Measurements from ENCODE around the gene OCLN.
"Not testable (repeated sequence)": the region's sequence is repeated elsewhere in the genome, so short reads cannot be mapped to it uniquely, and the experiment has no call there.

DNA sequence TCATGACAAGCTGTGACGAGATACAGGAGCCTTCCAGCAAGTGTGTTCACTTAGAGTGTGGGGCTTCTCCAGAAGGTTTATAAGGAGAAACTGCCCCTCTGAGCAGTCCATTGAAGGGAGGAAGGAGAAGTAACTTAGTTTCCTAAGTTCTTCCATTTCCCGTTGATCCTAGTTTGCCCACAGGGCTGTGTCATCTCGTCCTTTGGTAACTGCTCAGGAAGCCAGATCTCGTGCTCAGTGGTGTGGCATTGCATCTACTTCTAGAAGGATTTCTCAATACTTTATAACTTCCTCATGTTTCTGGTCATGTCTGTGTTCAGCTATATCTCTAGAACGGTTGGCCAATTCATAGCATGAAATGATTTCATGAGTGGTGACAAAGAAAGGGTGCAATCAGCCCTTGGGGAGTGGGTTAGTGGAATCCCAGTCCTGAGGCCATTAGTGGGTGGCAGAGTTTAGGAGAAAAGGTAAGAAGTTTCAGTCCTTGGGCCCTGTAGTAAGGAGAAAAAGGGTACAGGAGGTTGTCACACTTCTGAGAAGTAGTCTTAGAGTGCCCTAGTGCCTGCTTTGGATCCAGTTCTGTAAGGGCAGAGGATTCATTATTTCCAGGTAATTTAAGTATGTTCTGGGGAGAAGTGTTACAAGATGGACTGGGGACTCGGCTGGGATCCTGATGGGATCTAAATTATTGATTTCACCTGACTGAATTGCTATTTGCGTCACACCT lies 103.7 kb downstream of the OCLN start:
- TF ChIP-seq, protein P1, sequence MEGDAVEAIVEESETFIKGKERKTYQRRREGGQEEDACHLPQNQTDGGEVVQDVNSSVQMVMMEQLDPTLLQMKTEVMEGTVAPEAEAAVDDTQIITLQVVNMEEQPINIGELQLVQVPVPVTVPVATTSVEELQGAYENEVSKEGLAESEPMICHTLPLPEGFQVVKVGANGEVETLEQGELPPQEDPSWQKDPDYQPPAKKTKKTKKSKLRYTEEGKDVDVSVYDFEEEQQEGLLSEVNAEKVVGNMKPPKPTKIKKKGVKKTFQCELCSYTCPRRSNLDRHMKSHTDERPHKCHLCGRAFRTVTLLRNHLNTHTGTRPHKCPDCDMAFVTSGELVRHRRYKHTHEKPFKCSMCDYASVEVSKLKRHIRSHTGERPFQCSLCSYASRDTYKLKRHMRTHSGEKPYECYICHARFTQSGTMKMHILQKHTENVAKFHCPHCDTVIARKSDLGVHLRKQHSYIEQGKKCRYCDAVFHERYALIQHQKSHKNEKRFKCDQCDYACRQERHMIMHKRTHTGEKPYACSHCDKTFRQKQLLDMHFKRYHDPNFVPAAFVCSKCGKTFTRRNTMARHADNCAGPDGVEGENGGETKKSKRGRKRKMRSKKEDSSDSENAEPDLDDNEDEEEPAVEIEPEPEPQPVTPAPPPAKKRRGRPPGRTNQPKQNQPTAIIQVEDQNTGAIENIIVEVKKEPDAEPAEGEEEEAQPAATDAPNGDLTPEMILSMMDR (IDR thresholded peaks at IDR 0.05; ENCODE audit: insufficient read depth, low read depth, low read length), result not testable (repeated sequence)
- TF ChIP-seq EZH2 (IDR thresholded peaks at IDR 0.05; ENCODE audit: insufficient read depth, low read length), result not testable (repeated sequence)

Measured in astrocyte (in vitro differentiated cells and primary cell).